HG03342 (cell line): Measurements from ENCODE around the gene CKLF.

Experiments used
- ATAC-seq: cut with Tn5 transposase; IDR thresholded peaks from one replicate; pipeline ENCODE4 v1.9.1; 2021; ENCODE audit warnings: mild to moderate bottlenecking, moderate library complexity; ENCODE audit not compliant: unreplicated experiment

CKLF gene

GRCh38 chr16:66614161-66614802, 61.9 kb downstream of the CKLF start:
- no peak for ATAC-seq
